A549 (cell line): ENCODE results near the gene OR10G8.

ENCODE experiments used
- CBX2 ChIP-seq: fragments of 200-600 bp; sonication (generic); IDR thresholded peaks from 2 replicates; pipeline ENCODE4 v1.6.1; 2016; ENCODE audit warnings: low read depth, mild to moderate bottlenecking, borderline replicate concordance
- EP300 ChIP-seq, 2 experiments: fragments of >200 bp; sonication (Bioruptor Twin); formaldehyde crosslinking; IDR thresholded peaks; 2 replicates in 1 of 2; 3 replicates in 1 of 2; pipeline ENCODE4 v1.6.1; 2016 to 2017
- ESRRA ChIP-seq: fragments of 150-350 bp; IDR thresholded peaks from 2 replicates; pipeline ENCODE4 v1.6.1; 2014; ENCODE audit warnings: mild to moderate bottlenecking, low read length, borderline replicate concordance
- POLR2A ChIP-seq: IDR thresholded peaks from 2 replicates; pipeline ENCODE4 v1.6.1; 2012; ENCODE audit warnings: mild to moderate bottlenecking, low read length
- RAD21 ChIP-seq, 2 experiments: fragments of >200 bp in 1 of 2; sonication (Bioruptor Twin) in 1 of 2; formaldehyde crosslinking in 1 of 2; IDR thresholded peaks in 1 of 2; conservative IDR thresholded peaks in 1 of 2; 2 replicates in 1 of 2; 3 replicates in 1 of 2; pipeline ENCODE4 v1.6.1; 2012 to 2018; ENCODE audit warnings: inconsistent platforms in 1 of 2
- RFX5 ChIP-seq: fragments of 450-650 bp; IDR thresholded peaks from 2 replicates; pipeline ENCODE4 v1.7.1; 2014; ENCODE audit warnings: antibody characterized with exemption, mild to moderate bottlenecking, moderate library complexity
- ZFP36 ChIP-seq: fragments of 450-650 bp; IDR thresholded peaks from 2 replicates; pipeline ENCODE4 v1.6.1; 2014; ENCODE audit warnings: borderline replicate concordance; ENCODE audit not compliant: partially characterized antibody
- TF ChIP-seq, protein P1 (sequence below): fragments of >200 bp; sonication (Bioruptor Twin); formaldehyde crosslinking; IDR thresholded peaks from 3 replicates; pipeline ENCODE4 v1.5.1; 2016
- TF ChIP-seq, protein P2 (sequence below): fragments of 250-450 bp; sonication (Bioruptor Pico); IDR thresholded peaks from 2 replicates; pipeline ENCODE4 v1.5.0; 2021; ENCODE audit warnings: mild to moderate bottlenecking, moderate library complexity, borderline replicate concordance
- TF ChIP-seq, protein P3 (sequence below): IDR thresholded peaks from 2 replicates; pipeline ENCODE4 v1.6.1; 2012
- TF ChIP-seq, protein P4 (sequence below): IDR thresholded peaks from 2 replicates; pipeline ENCODE4 v1.6.1; 2012

DNA sequence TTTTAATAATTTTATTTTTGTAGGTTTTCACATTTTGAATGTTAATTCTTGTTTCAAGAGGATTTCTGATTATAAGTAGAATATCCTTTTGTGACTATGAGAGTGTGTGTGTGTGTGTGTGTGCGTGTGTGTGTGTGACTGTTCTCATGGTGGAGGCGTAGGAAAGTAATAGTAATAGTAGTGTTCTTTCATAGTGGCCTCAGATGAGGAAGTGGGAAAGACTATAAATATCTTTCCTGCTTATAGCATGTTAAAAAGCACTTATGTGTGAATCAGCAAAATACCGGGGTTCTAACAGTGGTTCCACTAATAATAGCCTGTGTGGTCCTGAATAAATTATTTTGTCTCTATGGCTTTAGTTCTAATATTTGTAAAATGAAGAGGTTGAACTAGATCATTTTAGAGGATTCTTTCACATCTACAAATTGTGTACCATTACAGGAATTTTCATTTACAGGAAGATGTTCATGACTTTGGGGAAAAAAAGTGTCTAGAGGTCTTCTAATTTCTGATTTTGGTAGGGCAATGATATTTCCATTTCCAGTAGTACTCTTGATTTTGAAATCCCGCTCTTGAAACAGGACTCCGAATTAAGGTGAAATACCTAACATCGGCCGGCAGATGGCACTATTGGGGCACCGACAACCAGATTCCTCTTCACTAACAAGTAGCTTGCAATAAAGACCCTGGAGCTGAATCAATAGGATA is 44.5 kb downstream of the OR10G8 start:
- TF ChIP-seq, protein P1, sequence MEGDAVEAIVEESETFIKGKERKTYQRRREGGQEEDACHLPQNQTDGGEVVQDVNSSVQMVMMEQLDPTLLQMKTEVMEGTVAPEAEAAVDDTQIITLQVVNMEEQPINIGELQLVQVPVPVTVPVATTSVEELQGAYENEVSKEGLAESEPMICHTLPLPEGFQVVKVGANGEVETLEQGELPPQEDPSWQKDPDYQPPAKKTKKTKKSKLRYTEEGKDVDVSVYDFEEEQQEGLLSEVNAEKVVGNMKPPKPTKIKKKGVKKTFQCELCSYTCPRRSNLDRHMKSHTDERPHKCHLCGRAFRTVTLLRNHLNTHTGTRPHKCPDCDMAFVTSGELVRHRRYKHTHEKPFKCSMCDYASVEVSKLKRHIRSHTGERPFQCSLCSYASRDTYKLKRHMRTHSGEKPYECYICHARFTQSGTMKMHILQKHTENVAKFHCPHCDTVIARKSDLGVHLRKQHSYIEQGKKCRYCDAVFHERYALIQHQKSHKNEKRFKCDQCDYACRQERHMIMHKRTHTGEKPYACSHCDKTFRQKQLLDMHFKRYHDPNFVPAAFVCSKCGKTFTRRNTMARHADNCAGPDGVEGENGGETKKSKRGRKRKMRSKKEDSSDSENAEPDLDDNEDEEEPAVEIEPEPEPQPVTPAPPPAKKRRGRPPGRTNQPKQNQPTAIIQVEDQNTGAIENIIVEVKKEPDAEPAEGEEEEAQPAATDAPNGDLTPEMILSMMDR: peak; percentile 68
- TF ChIP-seq, protein P2, sequence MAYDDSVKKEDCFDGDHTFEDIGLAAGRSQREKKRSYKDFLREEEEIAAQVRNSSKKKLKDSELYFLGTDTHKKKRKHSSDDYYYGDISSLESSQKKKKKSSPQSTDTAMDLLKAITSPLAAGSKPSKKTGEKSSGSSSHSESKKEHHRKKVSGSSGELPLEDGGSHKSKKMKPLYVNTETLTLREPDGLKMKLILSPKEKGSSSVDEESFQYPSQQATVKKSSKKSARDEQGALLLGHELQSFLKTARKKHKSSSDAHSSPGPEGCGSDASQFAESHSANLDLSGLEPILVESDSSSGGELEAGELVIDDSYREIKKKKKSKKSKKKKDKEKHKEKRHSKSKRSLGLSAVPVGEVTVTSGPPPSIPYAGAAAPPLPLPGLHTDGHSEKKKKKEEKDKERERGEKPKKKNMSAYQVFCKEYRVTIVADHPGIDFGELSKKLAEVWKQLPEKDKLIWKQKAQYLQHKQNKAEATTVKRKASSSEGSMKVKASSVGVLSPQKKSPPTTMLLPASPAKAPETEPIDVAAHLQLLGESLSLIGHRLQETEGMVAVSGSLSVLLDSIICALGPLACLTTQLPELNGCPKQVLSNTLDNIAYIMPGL (CRISPR knock-in tag): no peak
- TF ChIP-seq, protein P3, sequence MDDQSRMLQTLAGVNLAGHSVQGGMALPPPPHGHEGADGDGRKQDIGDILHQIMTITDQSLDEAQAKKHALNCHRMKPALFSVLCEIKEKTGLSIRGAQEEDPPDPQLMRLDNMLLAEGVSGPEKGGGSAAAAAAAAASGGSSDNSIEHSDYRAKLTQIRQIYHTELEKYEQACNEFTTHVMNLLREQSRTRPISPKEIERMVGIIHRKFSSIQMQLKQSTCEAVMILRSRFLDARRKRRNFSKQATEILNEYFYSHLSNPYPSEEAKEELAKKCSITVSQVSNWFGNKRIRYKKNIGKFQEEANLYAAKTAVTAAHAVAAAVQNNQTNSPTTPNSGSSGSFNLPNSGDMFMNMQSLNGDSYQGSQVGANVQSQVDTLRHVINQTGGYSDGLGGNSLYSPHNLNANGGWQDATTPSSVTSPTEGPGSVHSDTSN: no peak
- peak; percentile 65 to 66 for TF ChIP-seq RAD21 (conservative IDR thresholded peaks at IDR 0.05 in 1 of 2, IDR thresholded peaks at IDR 0.05 in 1 of 2)
- TF ChIP-seq ESRRA: no peak
- TF ChIP-seq, protein P4, sequence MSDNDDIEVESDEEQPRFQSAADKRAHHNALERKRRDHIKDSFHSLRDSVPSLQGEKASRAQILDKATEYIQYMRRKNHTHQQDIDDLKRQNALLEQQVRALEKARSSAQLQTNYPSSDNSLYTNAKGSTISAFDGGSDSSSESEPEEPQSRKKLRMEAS: no peak
- no peak for TF ChIP-seq POLR2A
- TF ChIP-seq CBX2: no peak
- TF ChIP-seq ZFP36: no peak
- no peak for TF ChIP-seq RFX5
- TF ChIP-seq EP300 (IDR thresholded peaks at IDR 0.05): no peak
